Left lung (tissue), 10 donors: ENCODE measurements around the gene S100A2. TPM values are rescaled to one million over a fixed set of nuclear protein-coding genes. Genes with fewer than 3 reads are reported as not detected.

ENCODE experiments used
- ATAC-seq: fragments of 200-7000 bp; cut with Tn5 transposase; one replicate; pipeline ENCODE4 v1.9.1; 2020; ENCODE audit warnings: moderate library complexity
- DNase-seq, 4 donors: peaks; one replicate each; pipeline ENCODE4 v3.0.0-alpha.2; 2013 to 2020
- H3K27ac ChIP-seq, 2 donors: fragments of 200-600 bp; sonication (generic) in 1 of 2; one replicate each; pipeline versions ENCODE4 v1.5.0 to v1.8.0; 2020 to 2021
- H3K27me3 ChIP-seq, 2 donors: fragments of 200-600 bp; sonication (generic) in 1 of 2; one replicate each; pipeline versions ENCODE4 v1.5.0 to v1.8.0; 2020 to 2021
- H3K36me3 ChIP-seq, 2 donors: fragments of 200-600 bp; sonication (generic) in 1 of 2; one replicate each; pipeline versions ENCODE4 v1.5.0 to v1.8.0; 2020 to 2021
- H3K4me1 ChIP-seq, 2 donors: fragments of 200-600 bp; one replicate each; pipeline ENCODE4 v1.8.0; 2021
- H3K4me3 ChIP-seq, 2 donors: fragments of 200-600 bp; sonication (generic) in 1 of 2; one replicate each; pipeline versions ENCODE4 v1.5.0 to v1.8.0; 2020 to 2021; ENCODE audit warnings: mild to moderate bottlenecking in 1 of 2
- H3K9me3 ChIP-seq, 2 donors: fragments of 200-600 bp; sonication (generic) in 1 of 2; one replicate each; pipeline versions ENCODE4 v1.5.0 to v1.8.0; 2020 to 2021
- intact Hi-C, 2 donors: fragments of 100-400 bp; cut with DNase I; formaldehyde crosslinking; loops; one replicate each; pipeline versions ENCODE4 v1.11.2 to v1.14.2; 2022
- polyA plus RNA-seq, 6 donors: library from polyadenylated mRNA; unstranded; fragments of 120-200 nt; gene quantifications; one replicate each; pipeline ENCODE4 v1.2.1, GENCODE V29; 2013; ENCODE audit not compliant: insufficient read length in 6 of 6
- total RNA-seq, 2 donors: library from RNA; stranded (reverse); fragmentation: NEBNext Ultra II Directional; extraction: Animal tissue kit (Norgen Biotek cat#: 25700); gene quantifications; one replicate each; pipeline ENCODE4 v1.2.1, GENCODE V29; 2021
- TF ChIP-seq, protein P1 (sequence below), 2 donors: fragments of 200-600 bp; sonication (generic) in 1 of 2; IDR thresholded peaks; one replicate each; pipeline versions ENCODE4 v1.5.0 to v1.8.0; 2021; ENCODE audit warnings: antibody characterized with exemption in 2 of 2
- donor health status: DM: no; HTN: yes; CAD: no.
- donor health status: DM: no; HTN: no; CAD: no.

Gene S100A2
- total and polyA plus RNA-seq, 8 donors = 0.51 to 25.9 (median 1.0) TPM

DNA sequence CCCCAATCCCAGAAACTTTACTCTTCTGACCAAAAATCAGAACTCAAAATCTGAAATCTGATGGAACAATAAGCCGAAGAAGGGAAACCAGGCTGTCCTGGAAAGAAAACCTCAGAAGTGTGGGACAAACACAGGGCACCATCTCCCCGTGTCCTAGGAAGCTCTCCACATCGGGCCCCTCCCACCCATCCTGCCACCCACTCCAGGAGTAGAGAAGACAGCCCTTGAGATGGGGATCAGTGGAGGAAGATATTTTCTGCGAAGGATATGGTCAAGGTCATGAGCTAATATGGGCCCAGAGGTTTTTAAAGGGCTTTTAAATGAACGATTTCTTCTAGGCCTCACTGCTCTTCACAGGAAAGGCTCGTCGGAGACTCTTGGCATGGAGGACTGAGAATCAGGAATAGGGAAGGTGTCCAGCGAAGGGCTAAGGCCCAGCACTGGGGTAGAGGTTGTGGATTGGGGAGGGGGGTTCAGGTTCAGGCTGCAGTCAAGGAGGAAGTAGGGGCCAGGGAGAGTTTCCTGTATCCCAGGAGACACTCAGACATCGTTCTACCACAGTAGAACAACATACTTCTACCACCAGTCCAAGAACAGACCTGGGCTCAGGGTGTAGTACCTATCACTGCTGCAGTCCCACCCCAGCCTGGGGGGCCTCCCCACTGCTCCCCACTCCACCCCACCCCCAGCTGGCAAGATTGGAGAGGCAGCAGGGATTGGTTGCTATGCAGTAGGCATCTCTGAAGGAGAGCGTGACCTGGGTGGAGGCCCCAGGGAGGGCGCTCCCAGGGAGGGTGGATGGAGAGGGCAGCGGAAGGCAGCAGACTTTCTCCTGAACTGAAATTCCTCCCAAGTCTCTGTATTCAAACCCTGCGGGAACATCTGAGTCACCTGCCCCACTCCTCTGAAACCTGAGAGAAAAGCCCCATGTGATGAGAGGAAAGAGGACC is 23.7 kb downstream of the S100A2 start:
- TF ChIP-seq, protein P1, sequence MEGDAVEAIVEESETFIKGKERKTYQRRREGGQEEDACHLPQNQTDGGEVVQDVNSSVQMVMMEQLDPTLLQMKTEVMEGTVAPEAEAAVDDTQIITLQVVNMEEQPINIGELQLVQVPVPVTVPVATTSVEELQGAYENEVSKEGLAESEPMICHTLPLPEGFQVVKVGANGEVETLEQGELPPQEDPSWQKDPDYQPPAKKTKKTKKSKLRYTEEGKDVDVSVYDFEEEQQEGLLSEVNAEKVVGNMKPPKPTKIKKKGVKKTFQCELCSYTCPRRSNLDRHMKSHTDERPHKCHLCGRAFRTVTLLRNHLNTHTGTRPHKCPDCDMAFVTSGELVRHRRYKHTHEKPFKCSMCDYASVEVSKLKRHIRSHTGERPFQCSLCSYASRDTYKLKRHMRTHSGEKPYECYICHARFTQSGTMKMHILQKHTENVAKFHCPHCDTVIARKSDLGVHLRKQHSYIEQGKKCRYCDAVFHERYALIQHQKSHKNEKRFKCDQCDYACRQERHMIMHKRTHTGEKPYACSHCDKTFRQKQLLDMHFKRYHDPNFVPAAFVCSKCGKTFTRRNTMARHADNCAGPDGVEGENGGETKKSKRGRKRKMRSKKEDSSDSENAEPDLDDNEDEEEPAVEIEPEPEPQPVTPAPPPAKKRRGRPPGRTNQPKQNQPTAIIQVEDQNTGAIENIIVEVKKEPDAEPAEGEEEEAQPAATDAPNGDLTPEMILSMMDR (IDR thresholded peaks at IDR 0.05) = no peak
- DNase-seq = no peak
- Histone ChIP-seq H3K4me3 (no peak overlapping the region), H3K27me3 (no peaks in the 10 kb centered on the region), H3K36me3 (peaks cover 0 to 23% of the 10 kb centered on the region in 2 donors), H3K27ac (peak overlapping the region in 1 of 2 donors; percentile 95), H3K9me3 (no peaks in the 10 kb centered on the region), H3K4me1 (peaks cover 25 to 93% of the 10 kb centered on the region in 2 donors)
- intact Hi-C loops = no loop called here
- ATAC-seq = no peak

DNA sequence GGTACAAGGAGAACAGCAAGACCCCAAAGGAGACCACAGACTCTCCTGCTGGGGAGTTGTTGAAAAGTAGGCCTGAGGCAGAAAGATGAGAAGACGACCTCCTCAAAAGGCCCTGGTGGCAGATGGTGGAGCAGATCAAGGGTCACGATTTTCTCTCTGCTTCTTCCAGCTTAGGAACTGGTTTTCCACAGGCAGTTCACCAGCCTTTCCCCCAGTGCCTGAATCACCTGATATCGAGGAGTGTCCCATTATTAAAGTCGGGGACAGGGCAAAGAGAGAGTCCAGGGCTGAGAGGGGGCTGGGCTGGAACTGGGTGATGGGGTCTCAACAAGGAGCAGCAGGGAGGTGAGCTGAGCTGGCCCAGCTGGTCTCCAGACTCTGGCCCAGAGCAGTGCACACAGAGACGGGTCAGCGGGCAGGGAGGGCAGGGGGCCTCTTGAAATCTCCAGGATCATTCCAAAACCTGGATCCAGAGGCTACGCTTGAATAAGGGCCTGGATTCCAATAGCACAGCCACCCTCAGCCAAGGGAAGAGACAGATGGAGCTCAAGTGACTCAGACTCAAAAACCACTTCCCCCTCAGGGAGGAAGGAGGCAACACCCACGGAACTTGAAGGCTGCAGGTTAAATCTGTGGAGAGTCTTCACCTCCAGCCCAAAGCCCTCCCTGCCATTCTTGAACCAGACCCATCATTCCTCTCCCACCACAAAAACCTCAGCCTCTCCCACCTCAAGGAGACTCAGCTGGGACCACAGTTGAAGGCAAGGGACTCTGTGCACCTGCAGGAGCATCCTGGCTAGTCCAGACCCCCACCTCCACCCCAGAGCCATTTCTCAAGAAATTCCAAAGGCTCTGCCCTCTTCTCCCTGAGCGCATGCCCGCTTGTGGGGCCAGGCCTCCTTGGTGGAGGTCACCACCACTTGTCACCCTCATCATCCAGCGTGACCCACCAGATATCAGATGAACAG is 25.0 kb downstream of the S100A2 start, which contains the start of gene S100A5:
TSS of gene S100A5 (minus strand) at position 541 of the 968 bp plus-strand sequence. CDS start 743 bp downstream, outside the sequence.
- peaks cover 0 to 23% of the 10 kb centered on the region in 2 donors for H3K36me3 ChIP-seq
- peak within 1 kb of the TSS; percentile 30 to 95 for H3K27ac ChIP-seq

DNA sequence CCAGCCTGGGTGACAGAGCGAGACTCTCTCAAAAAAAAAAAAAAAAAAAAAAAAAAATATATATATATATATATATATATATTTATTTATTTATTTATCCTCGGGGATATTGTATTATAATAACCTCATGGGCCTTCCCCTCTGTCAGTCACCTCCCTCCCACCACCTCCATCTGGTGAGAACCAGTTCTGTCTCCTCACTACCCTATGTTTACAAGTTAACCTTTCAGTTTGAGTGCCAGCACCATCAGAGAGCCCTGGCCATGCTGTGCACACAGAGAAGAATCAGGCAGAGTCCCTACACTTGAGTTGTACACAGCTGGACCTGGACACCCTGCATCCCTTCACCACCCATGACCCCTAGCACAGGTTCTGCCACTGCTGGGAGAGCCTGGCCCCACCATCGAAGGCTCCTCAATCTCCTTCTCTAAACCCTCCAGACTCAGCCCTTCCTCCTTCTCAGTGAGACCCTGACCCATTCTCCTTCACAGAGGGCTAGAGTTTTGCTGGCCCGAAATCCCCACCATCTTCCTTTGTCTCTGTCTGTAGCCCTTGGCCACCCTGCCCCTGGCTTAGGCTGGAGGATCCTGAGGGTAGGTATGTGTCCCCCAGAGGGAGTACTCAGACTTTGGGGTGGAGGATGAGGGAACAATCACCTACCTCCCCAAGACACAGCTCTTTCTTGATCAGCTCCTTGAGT is 26.1 kb downstream of the S100A2 start:
- TF ChIP-seq, protein P1 (IDR thresholded peaks at IDR 0.05) = no peak
- DNase-seq (no peak), ATAC-seq (no peak)
- Histone ChIP-seq H3K4me3 (no peak overlapping the region), H3K27me3 (no peaks in the 10 kb centered on the region), H3K27ac (peak overlapping the region in 1 of 2 donors; percentile 95), H3K36me3 (peaks cover 0 to 23% of the 10 kb centered on the region in 2 donors), H3K9me3 (no peaks in the 10 kb centered on the region), H3K4me1 (peaks cover 23 to 83% of the 10 kb centered on the region in 2 donors)
- intact Hi-C loops = no loop called here

More for the DNA sequence above, 25.0 kb downstream of the S100A2 start, which contains the start of gene S100A5:
- peaks cover 29 to 89% of the 10 kb centered on the region in 2 donors for H3K4me1 ChIP-seq
- no peak for ATAC-seq
- DNase-seq = no peak
- TF ChIP-seq, protein P1 (IDR thresholded peaks at IDR 0.05) = no peak
- H3K4me3 ChIP-seq = no peak within 1 kb of the TSS
- H3K27me3 ChIP-seq = no peaks in the 10 kb centered on the region
- intact Hi-C loops = no loop called here
- no peaks in the 10 kb centered on the region for H3K9me3 ChIP-seq

DNA sequence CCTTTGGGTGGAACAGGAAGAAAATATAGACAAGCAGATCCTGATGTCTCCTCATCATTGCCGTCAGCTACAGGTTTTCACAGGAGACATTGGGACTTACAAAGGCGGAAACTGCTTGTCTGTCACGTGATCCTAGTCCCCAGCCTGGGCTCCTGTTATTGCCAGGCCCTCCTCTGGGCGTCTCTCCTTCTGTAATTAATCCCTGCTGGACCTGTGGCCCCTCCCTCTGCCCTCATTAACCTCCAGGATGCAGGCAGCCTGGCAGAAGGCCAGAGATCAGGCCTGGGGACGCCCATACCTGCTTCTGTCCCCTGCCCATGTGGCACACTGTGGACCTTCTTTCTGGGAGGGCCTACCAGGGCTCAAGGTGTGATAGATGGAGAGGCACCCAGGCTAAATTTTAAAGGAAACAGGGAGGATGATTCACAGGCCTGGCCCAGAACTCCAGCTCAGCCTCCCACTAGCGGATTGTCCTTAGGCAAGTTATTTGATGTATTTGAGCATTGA is 27.3 kb downstream of the S100A2 start:
- Histone ChIP-seq H3K27ac (peak overlapping the region in 1 of 2 donors; percentile 37), H3K27me3 (no peaks in the 10 kb centered on the region), H3K36me3 (peaks cover 0 to 23% of the 10 kb centered on the region in 2 donors), H3K4me1 (peaks cover 13 to 83% of the 10 kb centered on the region in 2 donors), H3K4me3 (no peak overlapping the region), H3K9me3 (no peaks in the 10 kb centered on the region)
- TF ChIP-seq, protein P1 (IDR thresholded peaks at IDR 0.05) = no peak
- intact Hi-C loops = no loop called here
- ATAC-seq = no peak
- no peak for DNase-seq
